Nephron progenitor cell (in vitro differentiated cells): Measurements from ENCODE around the gene KREMEN1.

Source experiments
- DNase-seq: peaks from one replicate; pipeline ENCODE4 v3.0.0; 2021
- H3K27ac Mint-ChIP-seq: 2 replicates; pipeline ENCODE4 v1.8.0; 2021; ENCODE audit warnings: mild to moderate bottlenecking, moderate library complexity, mixed read lengths
- H3K27me3 Mint-ChIP-seq: 2 replicates; pipeline ENCODE4 v1.8.0; 2021; ENCODE audit warnings: mild to moderate bottlenecking, low read depth, mixed read lengths; ENCODE audit not compliant: poor library complexity
- H3K36me3 Mint-ChIP-seq: 2 replicates; pipeline ENCODE4 v1.8.0; 2021; ENCODE audit warnings: low read depth, mixed read lengths
- H3K4me1 Mint-ChIP-seq: 2 replicates; pipeline ENCODE4 v1.8.0; 2021; ENCODE audit warnings: mixed read lengths
- H3K4me3 Mint-ChIP-seq: 2 replicates; pipeline ENCODE4 v1.8.0; 2021; ENCODE audit warnings: mild to moderate bottlenecking, moderate library complexity, mixed read lengths
- H3K9me3 Mint-ChIP-seq: 2 replicates; pipeline ENCODE4 v1.8.0; 2021; ENCODE audit warnings: mild to moderate bottlenecking, moderate library complexity, mixed read lengths
- TF ChIP-seq, protein P1 (sequence below): fragments of 200-600 bp; sonication (generic); IDR thresholded peaks from 2 replicates; pipeline ENCODE4 v1.5.0; 2021; ENCODE audit warnings: antibody characterized with exemption

KREMEN1 gene

DNA sequence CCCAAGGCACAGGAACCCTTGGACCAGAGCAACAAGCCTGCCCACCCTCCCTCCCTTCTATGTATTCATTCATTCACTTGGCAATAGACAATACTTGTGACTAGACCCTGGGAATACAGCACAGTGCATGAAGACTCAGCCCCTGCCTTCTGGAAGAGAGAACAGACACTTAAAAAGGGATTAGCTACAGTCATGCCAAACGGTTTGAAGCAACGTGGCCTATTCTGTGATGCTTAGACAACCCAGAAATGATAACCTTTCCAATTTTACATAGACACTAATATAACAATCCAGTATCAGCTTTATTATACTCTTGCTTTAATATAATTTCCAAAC is 52.6 kb downstream of the KREMEN1 start:
- Mint-ChIP-seq H3K4me1 (peaks cover 10% of the 10 kb centered on the region), H3K27me3 (no peaks in the 10 kb centered on the region), H3K36me3 (peaks cover 35% of the 10 kb centered on the region), H3K9me3 (peaks cover 9% of the 10 kb centered on the region), H3K27ac (peak overlapping the region; percentile 41), H3K4me3 (no peak overlapping the region)
- TF ChIP-seq, protein P1, sequence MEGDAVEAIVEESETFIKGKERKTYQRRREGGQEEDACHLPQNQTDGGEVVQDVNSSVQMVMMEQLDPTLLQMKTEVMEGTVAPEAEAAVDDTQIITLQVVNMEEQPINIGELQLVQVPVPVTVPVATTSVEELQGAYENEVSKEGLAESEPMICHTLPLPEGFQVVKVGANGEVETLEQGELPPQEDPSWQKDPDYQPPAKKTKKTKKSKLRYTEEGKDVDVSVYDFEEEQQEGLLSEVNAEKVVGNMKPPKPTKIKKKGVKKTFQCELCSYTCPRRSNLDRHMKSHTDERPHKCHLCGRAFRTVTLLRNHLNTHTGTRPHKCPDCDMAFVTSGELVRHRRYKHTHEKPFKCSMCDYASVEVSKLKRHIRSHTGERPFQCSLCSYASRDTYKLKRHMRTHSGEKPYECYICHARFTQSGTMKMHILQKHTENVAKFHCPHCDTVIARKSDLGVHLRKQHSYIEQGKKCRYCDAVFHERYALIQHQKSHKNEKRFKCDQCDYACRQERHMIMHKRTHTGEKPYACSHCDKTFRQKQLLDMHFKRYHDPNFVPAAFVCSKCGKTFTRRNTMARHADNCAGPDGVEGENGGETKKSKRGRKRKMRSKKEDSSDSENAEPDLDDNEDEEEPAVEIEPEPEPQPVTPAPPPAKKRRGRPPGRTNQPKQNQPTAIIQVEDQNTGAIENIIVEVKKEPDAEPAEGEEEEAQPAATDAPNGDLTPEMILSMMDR, result no peak
- no peak for DNase-seq

DNA sequence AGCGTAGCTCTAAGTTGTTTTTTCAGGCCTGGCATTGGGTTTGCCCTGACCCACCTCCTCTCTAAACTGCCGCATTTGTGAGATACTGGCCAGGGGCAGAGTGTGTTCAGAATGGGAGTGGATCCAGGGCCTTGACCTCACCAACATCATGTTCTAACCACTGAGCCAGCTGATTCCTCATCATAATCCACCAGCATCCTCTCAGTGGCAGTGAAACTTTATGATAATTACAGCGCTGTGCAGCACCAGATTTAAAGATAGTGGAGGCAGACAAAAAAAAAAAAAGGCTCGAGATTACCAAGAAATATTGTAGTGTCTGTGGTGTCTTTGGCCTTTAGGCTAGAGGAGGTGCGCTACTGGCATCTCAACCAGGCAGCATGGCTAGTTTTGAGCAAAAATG is 53.0 kb downstream of the KREMEN1 start:
- H3K27ac Mint-ChIP-seq, result peak overlapping the region; percentile 41
- no peak overlapping the region for H3K4me3 Mint-ChIP-seq
- TF ChIP-seq, protein P1, result no peak
- peaks cover 32% of the 10 kb centered on the region for H3K36me3 Mint-ChIP-seq
- no peak for DNase-seq
- H3K4me1 Mint-ChIP-seq, result peaks cover 10% of the 10 kb centered on the region
- no peaks in the 10 kb centered on the region for H3K27me3 Mint-ChIP-seq
- peaks cover 5% of the 10 kb centered on the region for H3K9me3 Mint-ChIP-seq

GRCh38 chr22:29126670-29127395 is 54.0 kb downstream of the KREMEN1 start:
- Mint-ChIP-seq H3K4me3 (no peak overlapping the region), H3K4me1 (peaks cover 10% of the 10 kb centered on the region), H3K27me3 (no peaks in the 10 kb centered on the region), H3K9me3 (peaks cover 5% of the 10 kb centered on the region), H3K36me3 (peaks cover 28% of the 10 kb centered on the region), H3K27ac (no peak overlapping the region)
- TF ChIP-seq, protein P1, result no peak
- DNase-seq, result no peak

GRCh38 chr22:29128891-29129807 is 56.3 kb downstream of the KREMEN1 start:
- H3K4me3 Mint-ChIP-seq, result no peak overlapping the region
- H3K27me3 Mint-ChIP-seq, result peaks cover 6% of the 10 kb centered on the region
- H3K9me3 Mint-ChIP-seq, result peaks cover 10% of the 10 kb centered on the region
- H3K4me1 Mint-ChIP-seq, result peaks cover 10% of the 10 kb centered on the region
- H3K36me3 Mint-ChIP-seq, result peaks cover 28% of the 10 kb centered on the region
- no peak for DNase-seq
- peak overlapping the region; percentile 70 for H3K27ac Mint-ChIP-seq
- TF ChIP-seq, protein P1, result no peak

DNA sequence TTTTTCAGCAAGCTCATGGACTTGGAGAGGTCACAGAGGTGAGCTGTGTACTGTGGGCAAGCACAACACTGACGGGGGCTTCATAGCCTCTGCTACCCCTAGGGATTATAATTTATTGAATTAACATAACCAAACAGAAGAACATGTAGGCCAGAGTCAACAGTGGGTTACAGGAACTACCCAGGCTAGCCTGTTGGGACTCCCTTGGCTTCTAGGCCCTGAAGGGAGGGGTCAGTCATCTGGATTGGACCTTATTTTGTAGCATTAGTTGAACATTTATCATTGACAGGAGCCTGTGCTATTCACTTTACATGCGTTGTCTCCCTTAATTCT is 56.9 kb downstream of the KREMEN1 start:
- TF ChIP-seq, protein P1, result no peak
- Mint-ChIP-seq H3K36me3 (peaks cover 32% of the 10 kb centered on the region), H3K9me3 (peaks cover 17% of the 10 kb centered on the region), H3K27ac (peak overlapping the region; percentile 70), H3K4me1 (peaks cover 10% of the 10 kb centered on the region), H3K4me3 (no peak overlapping the region), H3K27me3 (peaks cover 6% of the 10 kb centered on the region)
- DNase-seq, result no peak
